Measurements from ENCODE around the gene CUBN. TPM values are rescaled to one million over a fixed set of nuclear protein-coding genes. Genes with fewer than 3 reads are reported as not detected.

The CUBN gene
- polyA plus RNA-seq, 3 donors: 200 to 277 (median 202) TPM

Other genes starting within 250 kb of the CUBN start
- gene TRDMT1, start 71.9 kb upstream of the CUBN start, polyA plus RNA-seq (ENCODE audit: insufficient read length in 3 of 3): 10 to 100 TPM in 2 of 3 donors, 1 to 10 TPM in 1; 8.8 to 12.8 (median 10.5) TPM
- 1,000 to 10,000 TPM; 1,119 to 1,515 (median 1,333) TPM for gene VIM, start 98.4 kb upstream of the CUBN start, polyA plus RNA-seq (ENCODE audit: insufficient read length in 3 of 3)